ENCODE results near the gene LRCH2. TPM values are rescaled to one million over a fixed set of nuclear protein-coding genes. Genes with fewer than 3 reads are reported as not detected.

The LRCH2 gene
- total RNA-seq, 1 donor = 8.2 TPM

GRCh38 chrX:115260330-115260729 lies 26.4 kb upstream of the LRCH2 start:
- no peak overlapping the region for H3K4me3 ChIP-seq (ENCODE audit: low read depth, low read length)
- TF ChIP-seq CTCF (IDR thresholded peaks at IDR 0.05; ENCODE audit: insufficient read depth, low read depth, low read length) = no peak
- DNase-seq (ENCODE audit: low read depth) = peak; percentile 72

- no peak for TF ChIP-seq CTCF (IDR thresholded peaks at IDR 0.05; ENCODE audit: insufficient read depth, low read depth, low read length)
- H3K4me3 ChIP-seq (ENCODE audit: low read depth, low read length) = peak overlapping the region; percentile 4
- peak; percentile 90 for DNase-seq (ENCODE audit: low read depth)
Observed at GRCh38 chrX:115259238-115259875, 25.5 kb upstream of the LRCH2 start.

GRCh38 chrX:115257711-115258110 lies 23.8 kb upstream of the LRCH2 start:
- peak; percentile 32 for DNase-seq (ENCODE audit: low read depth)
- H3K4me3 ChIP-seq (ENCODE audit: low read depth, low read length) = no peak overlapping the region
- no peak for TF ChIP-seq CTCF (IDR thresholded peaks at IDR 0.05; ENCODE audit: insufficient read depth, low read depth, low read length)

GRCh38 chrX:115255003-115255402 lies 21.1 kb upstream of the LRCH2 start:
- TF ChIP-seq CTCF (IDR thresholded peaks at IDR 0.05; ENCODE audit: insufficient read depth, low read depth, low read length) = no peak
- no peak overlapping the region for H3K4me3 ChIP-seq (ENCODE audit: low read depth, low read length)
- no peak for DNase-seq (ENCODE audit: low read depth)

- DNase-seq (ENCODE audit: low read depth) = no peak
- H3K4me3 ChIP-seq (ENCODE audit: low read depth, low read length) = no peak overlapping the region
- TF ChIP-seq CTCF (IDR thresholded peaks at IDR 0.05; ENCODE audit: insufficient read depth, low read depth, low read length) = no peak
Observed at GRCh38 chrX:115251458-115252233, 17.8 kb upstream of the LRCH2 start.

- peak; percentile 20 for DNase-seq (ENCODE audit: low read depth)
- no peak overlapping the region for H3K4me3 ChIP-seq (ENCODE audit: low read depth, low read length)
- TF ChIP-seq CTCF (IDR thresholded peaks at IDR 0.05; ENCODE audit: insufficient read depth, low read depth, low read length) = no peak
Observed at GRCh38 chrX:115237056-115237455, 3.2 kb upstream of the LRCH2 start.
